NCI-H526 treated with DMSO at 0.1 percent for 48 hours (cell line): ENCODE results near the gene OLA1.
A peak's percentile ranks its signal among the peaks of the same experiment; 100 is the strongest.

Experiments used
- DNase-seq: peaks from one replicate; lab custom pipeline; 2025; lab: John Stamatoyannopoulos, UW

Gene OLA1

DNA sequence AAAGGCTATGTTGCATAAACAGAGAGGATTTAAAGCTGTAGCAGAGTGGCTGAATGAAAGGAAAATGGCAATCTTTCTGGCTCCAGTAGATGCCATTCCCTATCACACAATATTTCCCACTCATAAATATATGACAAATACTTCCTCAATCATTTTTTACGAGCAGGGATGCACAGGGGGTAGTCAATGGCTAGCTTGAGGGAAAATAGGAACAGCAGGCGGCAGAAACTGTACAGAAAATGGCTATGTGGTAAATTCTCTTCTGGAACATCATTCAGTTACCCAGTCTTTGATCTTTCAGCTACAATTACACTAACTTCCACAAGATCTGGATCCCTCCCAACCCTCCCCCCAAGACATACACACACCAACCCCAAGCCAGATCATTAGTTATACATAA is 127.2 kb downstream of the OLA1 start:
- no peak for DNase-seq

DNA sequence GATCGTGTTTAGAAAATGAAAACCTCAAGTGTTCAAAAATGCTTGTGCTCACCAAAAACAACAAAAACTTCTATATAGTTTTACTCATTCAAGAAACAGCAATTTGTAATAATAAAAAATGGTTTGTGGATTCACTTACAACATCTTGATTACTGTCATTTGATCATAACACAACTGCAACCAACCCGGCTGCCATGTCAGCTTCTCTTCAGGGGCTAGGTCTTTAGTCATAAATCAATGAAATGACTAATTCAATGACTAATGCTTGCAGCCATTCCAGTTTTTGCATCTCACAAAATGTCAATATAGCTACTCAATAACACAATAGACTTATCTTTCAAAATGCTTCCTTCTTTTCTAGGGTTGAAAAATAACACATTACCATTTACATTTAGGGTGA is 128.0 kb downstream of the OLA1 start:
- DNase-seq = no peak

DNA sequence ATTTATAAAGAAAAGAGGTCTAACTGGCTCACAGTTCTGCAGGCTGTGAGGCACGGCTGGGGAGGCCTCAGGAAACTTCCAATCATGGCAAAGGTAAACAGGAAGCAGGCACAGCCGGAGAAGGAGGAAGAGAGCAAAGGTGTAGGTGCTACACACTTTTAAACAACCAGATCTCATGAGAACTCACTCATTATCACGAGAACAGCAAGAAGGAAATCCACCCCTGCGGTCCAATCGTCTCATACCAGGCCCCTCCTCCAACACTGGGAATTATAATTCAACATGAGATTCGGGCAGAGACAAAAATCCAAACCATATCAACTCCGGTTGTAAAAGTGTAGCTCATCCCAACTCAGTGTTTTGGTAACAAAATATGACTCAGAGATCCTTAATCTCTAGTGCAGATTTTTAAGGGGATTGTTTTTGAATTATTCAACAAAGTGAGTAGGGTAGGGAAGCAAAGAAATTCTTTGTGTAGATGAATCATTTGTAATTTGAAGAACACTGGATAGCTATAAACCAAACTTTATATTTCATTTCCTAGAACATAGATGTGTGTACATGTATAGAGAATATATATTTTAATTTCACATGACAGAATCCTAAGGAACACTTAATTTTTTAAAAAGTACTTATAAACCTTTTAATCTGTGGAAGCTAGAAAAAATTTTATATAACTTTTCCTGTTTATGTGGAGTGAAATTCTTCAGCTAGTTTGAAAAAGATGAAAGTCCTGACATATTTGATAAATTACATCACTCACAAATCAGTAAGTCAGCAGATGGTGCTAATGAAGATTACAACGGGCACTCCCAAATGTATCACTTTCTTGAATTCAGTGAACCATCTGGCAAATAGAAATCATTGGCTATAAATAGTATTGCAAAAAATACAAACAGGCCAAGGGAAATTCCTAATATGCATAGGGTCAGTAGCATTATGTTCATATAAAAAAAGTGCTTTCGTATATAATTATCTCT is 130.1 kb downstream of the OLA1 start:
- DNase-seq = no peak

DNA sequence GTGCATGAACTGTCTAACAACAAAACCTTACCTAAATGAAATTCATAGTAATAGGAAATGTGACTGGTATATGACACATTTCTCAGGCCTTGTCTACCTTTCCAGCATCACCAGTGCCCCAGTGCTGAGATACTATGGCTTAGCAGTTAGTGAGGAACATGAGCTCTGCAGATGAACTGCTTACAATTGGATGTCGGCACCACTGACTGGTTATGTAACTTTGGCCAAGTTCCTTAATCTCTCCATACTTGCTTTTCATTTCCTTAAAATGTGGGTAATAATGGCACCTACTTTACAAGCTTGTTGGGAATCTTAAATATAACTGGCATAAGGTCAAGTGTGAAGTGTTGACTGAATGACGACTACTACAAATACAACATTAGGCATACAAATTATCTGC is 136.3 kb downstream of the OLA1 start:
- DNase-seq = no peak

DNA sequence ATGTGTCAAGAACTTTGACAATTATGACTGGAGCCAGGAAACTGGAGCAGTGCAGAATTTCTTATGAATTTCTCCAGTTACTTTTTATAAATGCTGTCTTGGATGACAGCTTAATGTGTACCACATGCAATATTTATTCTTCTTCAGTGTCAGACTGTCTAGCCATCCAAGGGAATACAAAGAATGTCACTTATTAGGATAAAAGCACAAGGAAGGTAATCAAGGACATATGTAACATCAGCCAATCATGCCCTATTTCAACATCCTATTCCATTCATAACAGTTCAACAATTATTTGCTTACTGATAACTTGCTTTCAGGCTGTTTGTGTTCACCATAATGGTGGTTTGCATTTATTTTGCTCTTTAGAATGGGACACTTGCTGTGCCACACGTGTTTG is 139.8 kb downstream of the OLA1 start:
- DNase-seq = no peak

DNA sequence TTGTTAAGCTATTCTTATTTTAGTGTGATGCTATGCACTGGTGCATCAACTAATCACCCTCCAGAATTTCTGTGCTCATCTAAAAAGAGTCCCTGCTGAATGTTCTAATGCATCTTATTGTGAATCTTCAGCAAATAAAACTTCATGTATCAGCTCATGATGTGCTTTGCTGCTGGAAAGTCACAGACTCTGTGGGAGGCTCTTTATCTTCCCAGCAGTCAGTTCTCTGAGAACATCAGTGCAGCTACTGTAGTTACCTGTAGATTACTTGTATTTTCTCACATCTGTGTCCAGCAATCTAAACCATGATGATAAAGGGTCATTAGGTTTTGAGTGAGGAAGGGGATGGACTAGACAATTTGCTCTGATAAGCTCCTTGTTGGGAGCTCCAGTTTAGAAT is 141.6 kb downstream of the OLA1 start:
- no peak for DNase-seq

DNA sequence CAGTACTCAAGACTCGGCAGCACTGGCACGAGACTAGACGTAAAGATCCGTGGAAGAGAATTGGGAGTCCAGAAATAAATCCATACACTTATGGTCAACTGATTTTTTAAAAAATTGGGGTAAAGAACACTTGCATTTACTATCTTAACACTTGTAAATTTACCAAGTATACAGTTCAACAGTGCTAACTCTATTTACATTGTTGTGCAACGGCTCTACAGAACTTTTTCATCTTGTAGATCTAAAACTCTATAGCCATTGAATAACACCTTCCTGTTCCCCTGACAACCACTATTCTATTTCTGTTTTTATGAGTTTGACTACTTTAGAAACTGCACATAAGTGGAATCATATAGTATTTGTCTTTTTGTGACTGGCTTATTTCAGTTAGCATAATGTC is 153.8 kb downstream of the OLA1 start:
- no peak for DNase-seq

DNA sequence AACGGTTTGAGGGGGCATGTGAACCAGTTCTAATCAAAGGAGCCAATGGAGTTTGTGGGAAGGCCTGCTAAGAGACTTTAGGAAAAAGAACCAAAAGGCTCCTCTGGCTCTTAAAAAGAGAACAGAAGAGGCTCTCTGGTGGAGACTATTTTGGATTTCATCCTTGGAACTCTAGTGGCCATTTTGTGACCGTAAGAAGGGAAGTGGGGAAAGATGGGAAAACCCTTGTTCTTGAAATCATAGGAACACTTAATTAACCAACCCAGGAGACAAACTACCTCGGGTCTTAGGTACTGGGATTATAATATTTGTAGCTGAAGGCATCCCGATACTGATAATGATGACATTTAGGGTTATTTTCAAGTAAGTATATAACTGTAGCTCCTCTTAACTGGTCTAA is 157.9 kb downstream of the OLA1 start:
- no peak for DNase-seq

DNA sequence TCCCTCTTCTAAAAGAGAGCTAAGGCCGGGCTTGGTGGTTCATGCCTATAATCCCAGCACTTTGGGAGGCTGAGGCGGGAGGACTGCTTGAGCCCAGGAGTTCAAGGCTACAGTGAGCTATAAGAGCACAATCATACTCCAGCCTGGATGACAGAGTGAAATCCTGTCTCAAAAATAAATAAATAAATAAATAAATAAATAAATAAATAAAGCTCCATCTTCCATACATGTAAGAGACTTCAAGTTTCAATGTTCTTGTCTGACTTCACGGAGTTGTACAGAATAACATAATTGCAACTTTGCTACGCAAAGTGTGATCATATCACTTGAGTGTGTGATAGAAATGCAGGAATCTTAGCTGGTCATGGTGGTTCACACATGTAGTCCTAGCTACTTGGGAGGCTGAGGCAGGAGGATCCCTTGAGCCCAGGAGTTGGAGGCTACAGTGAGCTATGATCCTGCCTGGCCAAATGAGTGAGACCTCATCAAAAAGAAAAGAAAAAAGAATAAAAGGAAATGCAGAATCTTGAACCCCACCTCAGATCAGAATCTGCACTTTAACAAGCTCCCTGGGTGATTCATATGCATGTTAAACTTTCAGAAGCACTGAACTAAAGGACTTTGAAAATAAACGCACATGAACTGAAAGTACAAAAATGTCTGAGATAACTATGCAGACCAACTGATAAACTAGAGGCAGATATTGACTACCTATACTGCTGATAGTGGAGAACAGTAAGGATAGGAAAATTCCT is 159.4 kb downstream of the OLA1 start:
- no peak for DNase-seq

DNA sequence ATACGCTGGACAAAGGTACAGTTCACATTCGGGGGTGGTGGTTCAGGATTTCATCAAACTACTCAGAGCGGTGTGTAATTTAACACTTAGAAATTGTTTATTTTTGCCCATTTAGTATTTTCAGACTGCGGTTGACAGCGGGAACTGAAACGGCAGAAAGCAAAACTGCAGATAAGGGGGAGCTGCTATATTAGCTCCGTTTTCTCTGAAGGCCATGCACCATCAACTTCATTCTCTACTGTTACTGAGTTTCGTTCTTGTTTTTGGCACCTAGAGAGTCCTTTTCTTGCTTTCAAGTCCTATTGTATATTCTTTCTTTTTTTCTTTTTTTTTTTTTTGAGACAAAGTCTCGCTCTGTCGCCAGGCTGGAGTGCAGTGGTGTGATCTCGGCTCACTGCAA is 161.6 kb downstream of the OLA1 start:
- DNase-seq = no peak

DNA sequence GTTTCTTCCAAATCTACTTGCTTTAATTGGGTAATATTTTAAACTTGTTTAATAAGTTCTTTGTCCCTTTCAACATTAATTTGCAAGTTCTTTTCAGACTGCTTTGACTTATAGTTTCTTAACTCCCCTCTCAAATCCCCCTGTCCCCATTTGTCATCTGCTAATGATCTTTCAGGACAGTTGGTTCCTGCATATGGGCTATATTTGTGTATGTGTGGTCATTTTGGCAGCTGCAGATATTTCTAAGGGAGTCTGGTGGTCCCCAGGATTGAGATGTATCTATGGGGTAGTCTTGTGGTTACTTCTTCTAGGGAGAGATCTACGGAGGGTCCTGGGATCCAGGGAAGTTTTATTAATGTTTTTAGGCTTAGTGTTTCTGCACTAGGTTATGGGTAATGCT is 162.6 kb downstream of the OLA1 start:
- no peak for DNase-seq

DNA sequence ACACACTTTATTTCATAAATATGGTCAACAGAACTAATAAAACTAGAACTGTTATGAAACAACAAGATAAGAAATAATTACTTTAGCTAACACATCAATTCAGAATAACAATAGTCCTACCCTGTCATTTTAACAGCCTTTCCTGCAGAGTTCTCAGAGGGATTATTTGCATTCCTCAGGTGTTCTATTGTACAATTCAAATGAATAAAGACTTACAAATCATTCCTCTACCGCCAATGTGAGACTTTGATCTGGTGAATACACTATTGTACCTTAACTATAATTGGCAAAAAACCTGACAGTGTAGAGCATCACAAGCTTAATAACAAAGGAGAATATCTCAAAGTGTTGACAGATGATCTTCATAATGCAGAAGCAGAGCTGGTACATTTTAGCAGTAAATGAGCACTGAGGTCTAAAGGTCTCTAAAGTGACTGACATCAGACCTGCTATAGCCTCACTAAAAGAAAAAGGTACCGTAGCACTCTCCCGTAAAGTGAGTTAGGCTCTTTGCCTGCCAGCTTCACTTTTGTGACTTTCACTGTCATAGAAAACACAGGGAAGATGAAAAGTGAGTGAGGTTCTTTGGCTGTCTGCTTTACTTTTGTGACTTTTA is 164.4 kb downstream of the OLA1 start:
- DNase-seq = peak; percentile 37

DNA sequence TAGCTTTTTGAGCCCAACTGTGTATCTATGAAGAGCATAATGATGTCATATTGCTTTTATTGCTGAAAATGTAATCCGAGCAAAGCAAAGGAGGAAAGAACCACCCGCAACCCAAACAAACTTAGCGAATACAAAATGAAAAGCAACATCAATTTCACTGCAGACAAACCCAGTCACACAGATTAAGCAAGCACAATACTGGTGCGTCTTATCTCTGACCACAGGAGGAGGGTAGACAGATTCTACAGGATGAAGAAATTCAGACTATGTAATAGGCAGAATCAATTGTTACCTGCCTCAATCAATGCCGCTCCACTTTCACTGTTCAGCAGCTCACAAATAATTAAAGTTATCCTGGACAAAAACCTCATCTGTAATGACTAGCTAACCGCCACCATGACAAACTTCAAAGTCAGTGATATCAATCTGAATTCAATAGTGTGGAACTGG is 167.6 kb downstream of the OLA1 start:
- DNase-seq = no peak

DNA sequence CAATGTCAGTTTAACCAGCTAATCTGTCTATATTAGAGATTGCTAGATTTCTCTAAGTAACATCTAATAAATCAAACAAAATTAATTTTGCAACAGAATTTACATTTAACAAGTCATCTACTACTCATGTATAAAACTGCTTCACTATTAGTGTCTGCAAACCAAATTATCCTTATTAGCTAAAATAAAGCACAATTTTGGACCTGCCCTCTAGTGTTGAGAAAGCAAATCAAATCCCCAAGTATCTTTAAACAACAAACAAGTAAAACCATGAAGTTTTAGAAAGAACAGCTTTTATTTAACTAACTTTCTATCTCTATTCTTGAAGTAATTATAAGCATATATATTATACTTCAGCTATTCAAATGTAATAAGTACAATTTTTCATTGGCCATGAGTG is 170.1 kb downstream of the OLA1 start:
- DNase-seq = no peak

DNA sequence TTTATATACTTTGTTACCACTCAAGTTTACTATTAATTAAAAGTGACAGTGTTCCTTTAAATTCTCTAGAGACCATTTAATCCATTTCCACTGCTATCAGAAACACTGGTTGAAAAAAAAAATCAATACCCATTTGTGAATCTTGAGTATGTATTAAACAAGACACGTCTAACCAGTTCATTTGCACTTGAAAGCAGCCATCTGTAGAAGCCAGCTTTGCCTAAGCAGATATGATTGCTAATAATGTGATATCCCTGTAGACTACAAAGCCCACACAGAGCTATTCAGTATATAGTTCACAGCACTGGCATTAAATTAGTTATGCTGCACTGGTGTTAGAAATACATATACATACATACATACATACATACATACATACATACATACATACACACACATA is 171.4 kb downstream of the OLA1 start:
- DNase-seq = peak; percentile 34

DNA sequence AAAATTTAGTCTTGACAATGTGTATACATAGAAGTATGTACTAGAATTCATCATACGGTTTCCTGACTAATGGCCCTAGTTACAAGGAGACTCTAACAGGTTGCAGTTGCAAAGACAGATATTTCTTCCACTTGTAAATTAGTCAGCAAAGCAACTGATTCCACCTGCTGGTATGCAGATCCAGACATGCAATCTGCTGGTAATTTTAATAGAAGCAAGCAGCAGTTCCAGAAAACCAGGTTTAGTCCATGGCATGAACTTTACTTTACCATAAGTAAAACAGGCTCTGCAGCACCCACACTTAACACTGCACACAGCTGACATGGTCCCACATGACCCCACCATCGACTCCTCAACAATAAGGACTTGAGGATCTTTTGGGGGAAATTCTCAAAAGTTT is 172.3 kb downstream of the OLA1 start:
- no peak for DNase-seq

DNA sequence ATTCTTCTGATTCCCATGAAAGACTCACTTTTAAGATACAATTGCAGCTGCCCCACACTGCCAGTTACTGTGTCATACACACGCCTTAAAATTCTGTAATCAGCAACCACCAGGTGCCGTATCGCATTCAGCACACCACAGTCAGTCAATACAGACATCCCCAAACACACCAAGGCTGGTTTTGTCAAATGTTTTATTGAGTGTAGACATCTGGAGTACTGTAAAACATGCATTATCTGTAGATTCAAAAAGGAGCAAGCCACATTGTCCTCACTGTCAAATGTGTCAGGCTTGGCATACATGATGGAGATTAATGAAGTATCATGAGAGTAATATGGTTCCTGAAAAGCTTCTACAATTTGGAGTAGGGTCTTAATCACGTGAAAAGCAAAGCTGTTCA is 173.5 kb downstream of the OLA1 start:
- DNase-seq = no peak

DNA sequence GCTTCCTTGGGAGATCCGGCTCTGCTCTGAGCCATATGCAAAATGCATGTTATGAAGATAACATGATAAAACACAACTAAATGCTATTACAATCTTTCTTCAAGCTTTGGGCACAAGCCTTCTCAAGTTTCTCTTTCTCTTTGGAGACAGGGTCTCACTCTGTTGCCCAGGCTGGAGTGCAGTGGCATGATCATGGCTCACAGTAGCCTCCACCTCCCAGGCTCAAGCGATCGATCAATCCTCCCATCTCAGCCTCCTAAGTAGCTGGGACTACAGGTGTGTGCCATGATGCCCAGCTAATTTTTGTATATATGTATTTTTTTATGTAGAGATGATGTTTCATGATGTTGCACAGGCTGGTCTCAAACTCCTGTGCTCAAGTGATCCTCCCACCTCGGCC is 175.5 kb downstream of the OLA1 start:
- no peak for DNase-seq

DNA sequence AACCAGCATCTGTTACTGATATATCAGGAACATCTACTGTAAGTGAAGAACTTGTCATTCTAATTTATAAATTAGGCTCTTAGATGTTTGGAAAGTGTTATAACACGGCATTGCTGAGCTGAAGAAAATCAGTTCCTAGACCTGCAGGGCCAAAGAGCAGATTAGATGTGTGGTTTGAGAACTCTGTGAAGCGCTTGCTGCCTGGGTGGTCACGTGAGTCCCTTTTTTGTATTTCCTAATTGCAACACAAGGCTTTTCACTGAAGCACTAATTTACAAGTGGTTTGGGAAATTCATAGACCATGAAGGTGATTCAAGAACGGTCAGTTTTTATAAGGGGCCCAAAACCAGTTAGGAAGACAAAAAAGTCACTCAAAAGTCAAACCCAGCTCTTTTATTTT is 176.3 kb downstream of the OLA1 start:
- no peak for DNase-seq

DNA sequence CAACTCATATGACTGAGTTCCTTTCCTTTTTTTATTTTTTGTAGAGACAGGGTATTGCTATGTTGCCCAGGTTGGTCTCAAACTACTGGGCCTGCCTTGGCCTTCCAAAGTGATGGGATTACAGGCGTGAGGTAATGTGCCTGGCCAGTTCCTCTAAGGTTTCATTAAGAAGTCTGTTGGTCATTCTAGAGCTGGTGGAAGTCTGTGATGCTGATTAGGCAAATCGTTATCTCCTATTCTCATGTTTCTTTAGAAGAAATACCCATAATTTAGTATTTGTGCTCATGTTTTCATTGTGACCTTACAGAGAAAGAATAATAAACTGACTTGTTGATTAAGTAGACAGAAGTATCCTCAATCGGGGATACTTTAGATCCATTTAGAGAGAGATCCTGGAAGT is 177.0 kb downstream of the OLA1 start:
- no peak for DNase-seq

DNA sequence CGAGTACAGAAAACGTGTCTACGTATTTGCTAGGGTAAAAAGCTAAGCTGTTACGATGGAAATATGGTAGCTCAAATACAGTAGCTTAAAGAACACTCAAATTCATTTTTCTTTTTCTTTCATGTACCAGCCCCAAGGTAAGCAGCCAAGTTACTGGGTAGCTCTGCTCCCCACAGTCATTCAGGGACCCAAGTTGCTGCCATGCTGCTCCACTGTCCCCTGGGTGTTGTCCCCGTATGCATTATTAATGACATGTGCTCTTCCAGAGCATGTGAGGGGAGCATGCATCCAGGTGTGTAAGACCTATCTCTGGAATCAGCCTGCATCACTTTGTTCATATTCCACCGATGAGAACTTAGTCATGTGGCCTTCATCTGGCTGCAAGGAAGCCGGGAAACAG is 178.1 kb downstream of the OLA1 start:
- DNase-seq = no peak

DNA sequence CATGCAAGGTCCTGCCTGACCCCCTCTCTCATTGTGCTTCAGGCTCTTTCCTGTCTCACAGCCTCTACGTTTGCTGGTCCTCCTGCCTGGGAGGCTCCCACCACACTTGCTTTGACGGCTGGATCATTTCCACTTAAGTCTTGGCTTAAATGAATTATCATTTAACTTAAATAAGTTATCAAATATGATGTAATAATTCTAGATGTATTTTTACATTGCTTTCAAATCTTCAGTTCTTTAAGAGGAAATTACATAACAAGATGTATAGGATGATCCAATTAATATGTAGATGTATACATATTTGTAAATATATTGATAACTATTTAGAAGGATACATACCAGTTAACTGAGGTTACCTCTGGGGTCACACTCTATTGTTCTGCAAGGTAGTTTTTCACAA is 180.5 kb downstream of the OLA1 start:
- DNase-seq = no peak

DNA sequence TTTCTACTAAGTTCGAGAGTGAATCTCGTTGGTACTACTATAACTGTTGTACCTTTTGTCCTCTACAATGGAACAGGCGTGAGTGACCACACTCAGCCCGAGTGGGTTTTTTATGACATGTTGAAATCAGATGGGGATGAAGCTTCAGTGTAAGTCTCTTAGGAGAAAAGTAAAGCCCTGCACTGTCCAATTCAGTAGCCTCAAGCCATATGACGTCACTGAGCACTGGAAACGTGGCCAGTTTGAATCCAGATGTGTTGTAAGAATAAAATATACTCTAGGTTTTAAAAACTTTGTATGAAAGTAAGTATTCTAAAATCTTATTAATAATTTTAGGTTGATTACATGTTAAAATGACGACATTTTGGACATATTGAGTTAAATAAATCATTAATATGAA is 181.5 kb downstream of the OLA1 start:
- DNase-seq = no peak
